ENCODE measurements around the gene YY1AP1.

GRCh38 chr1:155713075-155713474 lies 24.5 kb upstream of the YY1AP1 start:
- TF ChIP-seq CTCF (IDR thresholded peaks at IDR 0.05) (no peak), POLR2A (IDR thresholded peaks at IDR 0.05) (no peak)
